PC-9 (cell line): Measurements from ENCODE around the gene CDH10.

Experiments
- CTCF ChIP-seq: fragments of 200-600 bp; sonication (generic); conservative IDR thresholded peaks from 2 replicates; pipeline ENCODE4 v1.6.1; 2017; ENCODE audit warnings: mixed run types, antibody characterized with exemption, mild to moderate bottlenecking, moderate library complexity
- EZH2 ChIP-seq: fragments of 200-600 bp; sonication (generic); IDR thresholded peaks from 2 replicates; pipeline ENCODE4 v1.8.0; 2017; ENCODE audit warnings: antibody characterized with exemption, low read depth

GRCh38 chr5:24497145-24497544 lies 147.6 kb downstream of the CDH10 start:
- TF ChIP-seq CTCF (no peak), EZH2 (no peak)
